ENCODE measurements around the gene NTSR1.

GRCh38 chr20:62759981-62760431, 51.4 kb downstream of the NTSR1 start:
- TF ChIP-seq CTCF (IDR thresholded peaks at IDR 0.05) (no peak), POLR2A (IDR thresholded peaks at IDR 0.05) (no peak)

Data from sigmoid colon (tissue), 3 donors.